GM21737 (cell line): ENCODE measurements around the gene ZNF425.
"Not testable (repeated sequence)": the region's sequence is repeated elsewhere in the genome, so short reads cannot be mapped to it uniquely, and the experiment has no call there.

Source experiments
- ATAC-seq: cut with Tn5 transposase; IDR thresholded peaks from one replicate; pipeline ENCODE4 v1.9.1; 2021; ENCODE audit warnings: mild to moderate bottlenecking, moderate library complexity; ENCODE audit not compliant: unreplicated experiment

The ZNF425 gene

DNA sequence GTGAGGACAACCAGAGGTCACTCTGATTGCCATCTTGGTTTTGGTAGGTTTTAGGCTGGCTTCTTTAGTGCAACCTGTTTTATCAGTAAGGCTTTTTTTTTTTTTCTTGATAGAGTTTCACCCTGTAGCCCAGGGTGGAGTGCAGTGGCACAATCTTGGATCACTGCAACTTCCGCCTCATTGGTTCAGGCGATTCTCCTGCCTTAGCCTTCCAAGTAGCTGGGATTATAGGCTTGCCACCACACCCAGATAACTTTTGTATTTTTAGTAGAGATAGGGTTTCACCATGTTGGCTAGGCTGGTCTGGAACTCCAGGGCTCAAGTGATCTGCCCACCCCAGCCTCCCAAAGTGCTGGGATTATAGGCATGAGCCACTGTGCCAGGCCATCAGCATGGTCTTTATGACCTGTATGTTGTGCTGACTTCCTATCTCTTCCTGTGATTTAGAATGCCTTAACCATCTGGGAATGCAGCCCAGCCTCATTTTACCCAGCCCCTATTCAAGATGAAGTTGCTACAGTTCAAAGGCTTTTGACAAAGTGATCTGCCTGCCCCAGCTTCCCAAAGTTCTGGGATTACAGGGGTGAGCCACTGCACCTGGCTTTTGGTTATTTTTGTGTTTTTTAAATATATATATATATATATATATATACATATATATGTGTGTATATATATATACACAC is 7.0 kb upstream of the ZNF425 start:
- no peak for ATAC-seq

DNA sequence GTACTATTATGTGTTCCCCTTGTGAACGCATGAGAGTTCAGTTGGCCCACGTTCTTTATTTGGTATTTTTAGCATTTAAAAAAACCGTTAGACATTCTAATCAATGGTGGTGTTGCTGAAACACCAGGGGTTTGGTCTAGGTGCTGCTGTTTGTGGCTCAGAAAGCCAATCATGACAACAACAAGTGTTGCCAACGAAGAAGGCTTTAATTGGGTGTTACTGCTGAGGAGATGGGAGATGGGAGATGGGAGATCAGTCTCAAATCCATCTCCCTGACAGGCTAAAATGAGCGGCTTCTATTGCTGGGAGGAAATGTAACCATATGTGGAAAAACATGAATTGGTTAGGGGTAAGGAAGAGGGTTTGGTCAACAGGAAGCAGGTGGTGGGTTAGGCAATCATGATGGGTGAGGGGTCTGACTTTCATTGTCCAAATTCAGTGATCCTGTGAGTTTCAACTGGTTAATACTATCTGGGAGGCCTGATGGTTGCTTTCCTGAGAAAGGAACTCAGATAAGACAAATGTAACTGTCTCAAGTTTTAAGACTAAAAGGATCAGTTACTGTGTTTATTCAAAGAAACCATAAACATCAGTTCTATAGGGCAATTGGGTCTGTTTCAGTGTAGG is 4.6 kb upstream of the ZNF425 start:
- no peak for ATAC-seq

DNA sequence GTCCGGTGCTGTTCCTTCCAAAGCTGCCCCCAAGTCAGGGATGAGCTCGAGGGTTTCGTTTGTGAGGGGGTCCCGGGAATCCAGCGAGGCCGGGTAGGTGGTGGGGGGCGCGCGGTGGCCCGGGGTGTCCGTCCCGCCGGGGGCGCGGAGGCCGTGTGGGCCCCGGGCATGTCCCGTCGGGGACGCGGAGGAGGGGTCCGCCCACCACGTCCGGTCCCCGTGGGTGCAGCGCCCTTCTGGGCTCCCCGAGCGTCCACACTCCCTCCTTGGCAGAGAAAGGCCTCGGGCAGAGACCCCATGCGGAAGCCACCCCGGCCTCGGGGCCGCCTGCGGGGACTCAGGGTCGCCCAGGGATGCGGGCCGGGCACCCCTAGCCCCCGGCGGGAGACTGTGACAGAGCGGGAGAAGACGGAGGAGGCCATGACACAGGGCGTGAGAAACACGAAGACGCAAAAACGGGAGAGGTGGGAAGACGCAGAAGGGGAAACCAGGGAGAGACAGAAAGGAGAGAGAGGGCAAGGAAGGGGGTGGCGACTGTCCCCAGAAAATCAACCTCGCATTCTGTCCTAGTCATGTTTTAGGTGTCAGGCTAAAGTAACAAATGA is 640 bp upstream of the ZNF425 start:
- ATAC-seq, result peak; percentile 47

DNA sequence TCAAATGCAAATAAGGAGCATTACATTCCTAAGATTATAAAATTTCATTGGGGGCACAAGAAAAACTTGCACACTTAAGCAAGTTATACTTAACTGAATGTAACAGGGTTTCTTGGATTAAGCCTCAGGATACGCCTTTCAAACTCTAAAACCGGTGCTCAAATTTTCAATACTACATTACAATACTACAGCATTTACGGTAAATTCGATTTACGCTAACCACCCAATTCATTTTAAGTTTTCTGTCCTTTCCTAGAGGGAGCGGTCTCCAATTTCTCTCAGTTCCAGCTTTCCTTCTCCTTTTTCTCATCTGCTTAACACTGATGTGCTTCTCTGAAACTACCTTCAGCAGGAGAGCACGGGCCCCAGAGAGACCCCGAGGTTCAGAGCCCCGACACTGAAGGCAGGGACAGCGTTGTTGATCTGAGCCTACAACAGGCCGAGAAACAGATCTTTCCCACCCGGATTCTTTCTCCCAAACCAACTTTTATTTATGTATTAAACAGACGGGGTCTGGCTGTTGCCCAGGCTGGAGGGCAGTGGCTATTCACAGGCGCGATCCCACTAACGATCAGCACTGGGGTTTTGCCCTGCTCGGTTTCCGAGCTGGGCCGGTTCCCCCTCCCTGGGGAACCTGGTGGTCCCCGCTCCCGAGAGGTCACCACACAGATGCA is 798 bp downstream of the ZNF425 start:
- ATAC-seq, result no peak

GRCh38 chr7:149109969-149110368 is 16.2 kb downstream of the ZNF425 start:
- ATAC-seq, result no peak

- no peak for ATAC-seq
These were observed 21.4 kb downstream of the ZNF425 start for GRCh38 chr7:149104749-149105148.

DNA sequence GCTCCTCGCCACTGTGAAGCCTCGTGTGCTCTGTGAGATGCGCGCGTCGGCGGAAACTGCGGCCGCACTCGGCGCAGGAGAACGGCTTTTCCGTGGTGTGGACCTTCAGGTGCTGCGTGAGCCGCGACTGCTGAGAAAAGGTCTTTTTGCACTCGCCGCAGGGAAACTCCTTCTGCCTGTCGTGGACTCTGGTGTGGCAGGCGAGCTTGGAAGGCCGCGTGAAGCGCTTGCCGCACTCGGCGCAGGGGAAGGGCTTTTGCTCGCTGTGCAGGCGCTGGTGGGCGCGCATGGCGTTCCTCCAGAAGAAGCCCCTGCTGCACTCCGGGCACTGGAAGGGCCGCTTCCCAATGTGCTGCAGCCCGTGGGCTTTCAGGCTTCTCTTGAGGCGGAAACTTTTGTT is 21.9 kb downstream of the ZNF425 start:
- no peak for ATAC-seq

DNA sequence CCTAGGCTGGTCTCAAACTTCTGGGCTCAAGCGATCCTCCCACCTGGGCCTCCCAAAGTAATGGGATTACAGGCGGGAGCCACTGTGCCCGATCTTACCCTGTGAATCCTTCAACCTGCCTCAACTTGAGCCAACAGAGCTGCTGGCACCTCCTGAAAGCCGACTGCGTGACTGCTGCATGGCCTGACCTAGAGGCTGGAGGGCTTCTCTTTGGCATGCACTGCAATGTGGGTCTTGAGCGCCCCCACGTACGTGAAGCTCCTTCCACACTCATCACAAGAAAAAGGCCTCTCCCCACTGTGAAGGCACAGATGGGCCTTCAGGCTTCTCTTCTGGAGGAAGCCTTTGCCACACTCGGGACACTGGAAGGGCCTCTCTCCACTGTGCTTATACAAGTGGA is 22.7 kb downstream of the ZNF425 start:
- no peak for ATAC-seq

DNA sequence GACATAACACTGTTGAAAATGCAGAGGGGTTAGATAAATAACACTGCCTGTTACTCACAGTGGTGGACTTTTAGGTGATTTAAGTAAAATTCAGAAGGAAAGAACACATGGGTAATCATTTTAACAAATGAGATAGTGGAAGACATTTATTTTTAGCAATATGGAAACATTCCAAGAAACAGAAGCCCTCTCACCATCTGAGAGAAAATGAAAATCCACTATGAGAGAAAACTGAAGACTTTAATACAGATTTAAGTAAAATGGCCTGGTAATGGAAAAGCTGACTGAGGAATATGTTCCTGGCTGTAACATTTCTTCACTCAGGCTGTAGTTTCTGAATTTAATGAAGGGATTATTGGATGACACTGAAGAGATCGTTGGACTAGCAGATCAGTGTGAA is 23.5 kb downstream of the ZNF425 start:
- no peak for ATAC-seq

DNA sequence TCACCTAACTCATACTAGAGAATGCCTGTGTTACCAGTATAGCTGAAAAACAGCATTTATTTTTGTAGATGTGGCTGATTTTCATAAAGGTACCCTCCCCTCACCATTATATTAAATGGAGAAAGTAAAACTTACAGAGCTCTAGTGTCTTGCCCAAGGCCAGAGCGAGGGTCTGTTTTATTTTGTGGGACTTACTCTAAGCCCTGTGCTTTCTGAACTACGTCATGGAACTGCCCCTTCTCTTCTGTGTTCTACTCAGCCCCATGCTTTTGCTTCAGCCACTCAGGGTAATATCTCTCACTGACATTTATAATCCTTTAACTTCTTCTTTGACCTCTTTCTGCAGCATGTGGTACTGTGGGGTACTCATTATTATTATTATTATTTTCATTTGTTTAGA is 25.3 kb downstream of the ZNF425 start:
- ATAC-seq, result no peak

- no peak for ATAC-seq
These were observed 27.1 kb downstream of the ZNF425 start for GRCh38 chr7:149099058-149099457.

- no peak for ATAC-seq
These were observed 29.0 kb downstream of the ZNF425 start for GRCh38 chr7:149097088-149097487.

DNA sequence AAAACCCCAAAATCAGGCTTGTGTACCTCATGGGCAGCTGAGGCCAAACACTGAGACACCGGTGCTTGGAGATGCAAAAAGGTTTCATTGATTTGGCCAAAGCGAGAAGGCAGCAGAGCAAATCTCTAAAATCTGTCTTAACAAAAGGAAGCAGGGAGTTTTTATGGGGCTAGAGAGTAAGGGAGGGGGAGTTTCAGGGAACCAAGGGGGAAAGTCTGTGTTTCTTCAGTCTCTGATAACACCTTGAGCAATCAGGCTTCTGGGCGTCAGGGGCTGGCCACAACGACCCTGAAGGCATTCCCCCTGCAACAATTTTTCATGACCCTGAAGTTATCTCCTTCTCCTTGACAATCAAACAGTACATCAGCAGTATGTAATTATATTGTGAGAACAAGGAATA is 32.9 kb downstream of the ZNF425 start:
- no peak for ATAC-seq

GRCh38 chr7:149092244-149092643 is 33.9 kb downstream of the ZNF425 start:
- ATAC-seq, result not testable (repeated sequence)

DNA sequence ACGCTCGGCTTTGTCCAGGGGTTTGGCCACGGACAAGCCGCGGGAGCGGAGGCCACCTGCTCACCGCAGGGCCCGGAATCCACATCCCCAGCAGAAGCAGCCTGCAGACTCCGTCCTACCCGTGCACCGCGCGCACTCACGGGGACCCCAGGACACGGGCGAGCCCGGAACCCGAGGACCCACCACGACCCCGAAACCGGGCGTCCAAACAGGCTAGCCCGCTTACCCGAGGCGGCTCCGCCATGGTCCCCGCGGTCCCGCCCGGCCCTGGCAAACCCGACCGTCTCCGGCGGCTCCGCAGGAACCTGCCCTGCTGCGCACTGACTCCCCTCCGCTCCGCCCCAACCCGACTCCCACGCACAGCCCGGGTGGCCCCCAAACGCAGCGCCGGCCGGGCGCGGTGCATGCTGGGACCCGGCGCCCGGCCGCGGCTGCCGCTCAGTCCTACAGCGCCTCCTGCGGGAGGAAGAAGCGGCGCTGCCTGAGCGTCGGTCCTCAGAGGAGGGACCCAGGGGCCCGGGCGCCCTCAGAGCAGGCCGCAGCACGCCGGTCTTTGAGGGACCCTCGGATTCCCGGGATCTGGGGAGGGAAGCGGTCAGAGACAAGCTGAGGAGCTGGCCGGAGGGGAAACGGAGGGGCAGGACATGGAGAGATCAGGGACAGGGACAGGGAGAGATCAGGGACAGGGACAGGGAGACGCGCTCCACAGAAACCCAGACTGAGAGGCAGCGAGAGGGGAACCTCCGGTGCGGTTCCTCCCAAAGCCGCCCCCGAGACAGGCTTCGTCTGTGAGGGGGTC is 35.5 kb downstream of the ZNF425 start, which contains the start of gene ZNF786:
TSS of gene ZNF786 (minus strand) at position 322 of the 799 bp plus-strand sequence. CDS start at position 244, 78 bp downstream.
- peak; percentile 87 for ATAC-seq

DNA sequence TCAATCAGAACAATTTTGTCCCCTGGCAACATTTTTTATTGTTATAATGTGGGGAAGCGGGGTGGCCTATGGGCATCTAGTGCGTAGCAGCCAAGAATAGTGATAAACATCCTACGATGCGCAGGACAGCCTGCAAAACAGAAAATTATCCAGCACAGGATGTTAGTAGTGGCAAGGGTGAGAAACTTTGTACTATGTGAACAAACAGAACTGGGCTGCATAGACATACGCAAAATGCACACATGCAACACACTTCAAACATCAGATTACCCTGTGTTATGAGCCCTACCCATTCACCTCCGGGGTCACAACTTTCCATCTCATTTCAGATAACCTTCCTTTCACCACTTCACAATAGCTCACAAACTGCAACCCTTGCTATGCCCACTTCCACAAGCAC is 38.7 kb downstream of the ZNF425 start:
- ATAC-seq, result no peak

GRCh38 chr7:149085866-149086265 is 40.3 kb downstream of the ZNF425 start:
- ATAC-seq, result no peak

DNA sequence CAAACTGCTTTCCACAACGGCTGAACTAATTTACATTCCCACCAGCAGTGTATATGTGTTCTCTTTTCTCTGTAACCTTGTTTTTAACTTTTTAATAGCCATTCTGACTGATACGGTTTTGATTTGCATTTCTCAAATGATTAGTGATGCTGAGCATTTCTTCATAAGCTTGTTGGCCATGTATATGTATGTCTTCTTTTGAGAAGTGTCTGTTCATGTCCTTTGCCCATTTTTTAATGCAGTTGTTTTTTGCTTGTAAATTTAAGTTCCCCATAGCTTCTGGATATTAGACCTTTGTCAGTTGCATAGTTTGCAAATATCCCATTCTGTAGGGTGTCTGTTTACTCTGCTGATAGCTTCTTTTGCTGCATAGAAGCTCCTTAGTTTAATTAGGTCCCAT is 41.7 kb downstream of the ZNF425 start:
- no peak for ATAC-seq

DNA sequence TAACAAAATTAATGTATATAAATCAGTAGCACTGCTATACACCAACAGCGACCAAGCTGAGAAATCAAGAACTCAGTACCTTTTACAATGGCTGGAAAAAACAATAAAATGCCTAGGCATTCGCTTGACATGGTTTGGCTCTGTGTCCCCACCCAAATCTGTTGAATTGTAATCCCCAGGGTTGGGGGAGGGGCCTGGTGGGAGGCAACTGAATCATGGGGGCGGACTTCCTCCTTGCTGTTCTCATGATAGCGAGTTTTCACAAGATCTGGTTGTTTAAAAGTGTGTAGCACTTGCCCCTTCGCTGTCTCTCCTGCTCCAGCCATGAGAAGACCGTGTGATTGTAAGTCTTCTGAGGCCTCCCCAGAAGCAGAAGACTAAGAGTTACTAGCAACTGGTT is 44.2 kb downstream of the ZNF425 start:
- no peak for ATAC-seq

DNA sequence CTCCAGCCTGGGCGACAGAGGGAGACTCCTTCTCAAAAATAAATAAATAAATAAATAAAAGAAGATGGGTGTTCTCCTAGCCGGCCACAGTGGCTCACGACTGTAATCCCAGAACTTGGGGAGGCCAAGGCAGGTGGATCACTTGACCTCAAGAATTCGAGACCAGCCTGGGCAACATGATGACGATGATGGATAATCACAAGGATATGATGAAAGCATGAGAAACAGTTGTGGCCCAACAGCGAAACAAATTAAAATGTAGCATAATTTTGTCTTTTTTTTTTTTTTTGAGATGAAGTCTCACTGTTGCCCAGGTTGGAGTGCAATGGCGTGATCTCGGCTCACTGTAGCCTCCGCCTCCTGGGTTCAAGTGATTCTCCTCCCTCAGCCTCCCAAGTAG is 48.5 kb downstream of the ZNF425 start:
- no peak for ATAC-seq

DNA sequence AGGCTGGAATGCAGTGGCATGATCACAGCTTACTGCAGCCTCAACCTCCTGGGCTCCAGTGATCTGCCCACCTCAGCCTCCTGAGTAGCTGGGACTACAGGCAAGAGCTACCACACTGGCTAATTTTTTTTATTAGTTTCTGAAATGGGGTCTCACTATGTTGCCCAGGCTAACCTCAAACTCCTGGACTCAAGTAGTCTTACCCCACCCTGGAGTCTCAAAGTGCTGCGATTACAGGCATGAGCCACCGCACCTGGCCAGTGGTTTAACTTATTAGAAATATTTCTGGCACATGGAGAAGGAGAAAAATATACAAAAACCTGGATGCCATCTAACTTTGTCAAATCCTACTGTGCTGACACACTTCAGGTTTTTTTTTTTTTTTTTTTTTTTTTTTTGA is 50.8 kb downstream of the ZNF425 start:
- no peak for ATAC-seq
